GM23338 (cell line): ENCODE measurements around the gene B4GALT4. TPM values are rescaled to one million over a fixed set of nuclear protein-coding genes. Genes with fewer than 3 reads are reported as not detected.
"Not testable (repeated sequence)": the region's sequence is repeated elsewhere in the genome, so short reads cannot be mapped to it uniquely, and the experiment has no call there.

ENCODE experiments used
- ATAC-seq: fragments of 200-7000 bp; cut with Tn5 transposase; 3 replicates; pipeline ENCODE4 v1.9.1; 2020
- DNase-seq: peaks from one replicate; pipeline ENCODE4 v3.0.0-alpha.2; 2015; ENCODE audit warnings: low spot score
- H2AFZ ChIP-seq: fragments of 200-600 bp; sonication (generic); 2 replicates; pipeline ENCODE4 v1.8.0; 2016; ENCODE audit warnings: antibody characterized with exemption, mild to moderate bottlenecking, moderate library complexity
- H3F3A ChIP-seq: fragments of 200-600 bp; sonication (generic); replicated peaks from 2 replicates; pipeline ENCODE4 v1.8.0; 2017; ENCODE audit warnings: antibody characterized with exemption, mixed run types, low read depth
- H3K27ac ChIP-seq: fragments of 200-600 bp; sonication (generic); 2 replicates; pipeline ENCODE4 v1.6.1; 2016; ENCODE audit warnings: low read depth
- H3K27me3 ChIP-seq: fragments of 200-600 bp; sonication (generic); 2 replicates; pipeline ENCODE4 v1.8.0; 2016; ENCODE audit warnings: mild to moderate bottlenecking, mixed run types, moderate library complexity; ENCODE audit not compliant: insufficient read depth
- H3K36me3 ChIP-seq: fragments of 200-600 bp; sonication (generic); 2 replicates; pipeline ENCODE4 v1.8.0; 2016; ENCODE audit warnings: mild to moderate bottlenecking; ENCODE audit not compliant: insufficient read depth
- H3K4me1 ChIP-seq: fragments of 200-600 bp; sonication (generic); 2 replicates; pipeline ENCODE4 v1.8.0; 2016; ENCODE audit warnings: mild to moderate bottlenecking, moderate library complexity; ENCODE audit not compliant: insufficient read depth
- H3K4me2 ChIP-seq: fragments of 200-600 bp; sonication (generic); 2 replicates; pipeline ENCODE4 v1.7.1; 2017; ENCODE audit warnings: mixed run types
- H3K4me3 ChIP-seq: fragments of 200-600 bp; sonication (generic); 2 replicates; pipeline ENCODE4 v1.6.1; 2016; ENCODE audit warnings: mixed run types
- H3K79me2 ChIP-seq: fragments of 200-600 bp; sonication (generic); replicated peaks from 2 replicates; pipeline ENCODE4 v1.8.0; 2017; ENCODE audit warnings: mild to moderate bottlenecking; ENCODE audit not compliant: insufficient read depth
- H3K9me2 ChIP-seq: fragments of 200-600 bp; sonication (generic); 2 replicates; pipeline ENCODE4 v1.8.0; 2017; ENCODE audit not compliant: insufficient read depth
- H4K20me1 ChIP-seq: fragments of 200-600 bp; sonication (generic); replicated peaks from 2 replicates; pipeline ENCODE4 v1.8.0; 2017; ENCODE audit warnings: mild to moderate bottlenecking; ENCODE audit not compliant: insufficient read depth
- H3K27ac Mint-ChIP-seq: 2 replicates; pipeline ENCODE4 v1.8.0; 2020; ENCODE audit warnings: inconsistent platforms, mild to moderate bottlenecking, moderate library complexity, mixed read lengths
- H3K27me3 Mint-ChIP-seq: 3 replicates; pipeline ENCODE4 v1.8.0; 2022; ENCODE audit warnings: low read depth, mild to moderate bottlenecking, moderate library complexity, mixed read lengths, inconsistent platforms; ENCODE audit not compliant: insufficient read depth, poor library complexity
- H3K36me3 Mint-ChIP-seq: 3 replicates; pipeline ENCODE4 v1.8.0; 2021; ENCODE audit warnings: low read depth, mild to moderate bottlenecking, inconsistent platforms, moderate library complexity, mixed read lengths
- H3K4me1 Mint-ChIP-seq: 3 replicates; pipeline ENCODE4 v1.8.0; 2020; ENCODE audit warnings: mild to moderate bottlenecking, inconsistent platforms, mixed read lengths
- H3K4me3 Mint-ChIP-seq: 3 replicates; pipeline ENCODE4 v1.8.0; 2021; ENCODE audit warnings: moderate library complexity, mild to moderate bottlenecking, inconsistent platforms, mixed read lengths
- H3K9me3 Mint-ChIP-seq: 3 replicates; pipeline ENCODE4 v1.8.0; 2020; ENCODE audit warnings: moderate library complexity, mild to moderate bottlenecking, inconsistent platforms, mixed read lengths
- ETS1 ChIP-seq: IDR thresholded peaks from 2 replicates; pipeline ENCODE4 v1.6.1; 2016; ENCODE audit warnings: antibody characterized with exemption
- EZH2phosphoT487 ChIP-seq: fragments of 200-600 bp; sonication (generic); IDR thresholded peaks from one replicate; pipeline ENCODE4 v1.8.1; 2018; ENCODE audit warnings: antibody characterized with exemption; ENCODE audit not compliant: unreplicated experiment
- NANOG ChIP-seq: IDR thresholded peaks from 2 replicates; pipeline ENCODE4 v1.6.1; 2016; ENCODE audit warnings: antibody characterized with exemption, borderline replicate concordance
- POLR2AphosphoS5 ChIP-seq: IDR thresholded peaks from 2 replicates; pipeline ENCODE4 v1.6.1; 2016; ENCODE audit warnings: antibody characterized with exemption, low read depth
- STAT1 ChIP-seq: IDR thresholded peaks from one replicate; pipeline ENCODE4 v1.6.1; 2016; ENCODE audit warnings: antibody characterized with exemption; ENCODE audit not compliant: unreplicated experiment
- polyA plus RNA-seq: library from polyadenylated mRNA; unstranded; fragments of >200 nt; fragmentation: Nextera tagmentation; extraction: Ambion mirVana; gene quantifications from 2 replicates; pipeline ENCODE4 v1.2.1, GENCODE V29; 2016
- total RNA-seq: library from RNA; depleted of rRNA; stranded (reverse); fragments of >200 nt; shearing (Covaris generic); gene quantifications from 2 replicates; pipeline ENCODE4 v1.2.3, GENCODE V29; 2014

Gene B4GALT4
- total and polyA plus RNA-seq, 2 experiments from 2014 or later, result 38.3 to 45.3 TPM

DNA sequence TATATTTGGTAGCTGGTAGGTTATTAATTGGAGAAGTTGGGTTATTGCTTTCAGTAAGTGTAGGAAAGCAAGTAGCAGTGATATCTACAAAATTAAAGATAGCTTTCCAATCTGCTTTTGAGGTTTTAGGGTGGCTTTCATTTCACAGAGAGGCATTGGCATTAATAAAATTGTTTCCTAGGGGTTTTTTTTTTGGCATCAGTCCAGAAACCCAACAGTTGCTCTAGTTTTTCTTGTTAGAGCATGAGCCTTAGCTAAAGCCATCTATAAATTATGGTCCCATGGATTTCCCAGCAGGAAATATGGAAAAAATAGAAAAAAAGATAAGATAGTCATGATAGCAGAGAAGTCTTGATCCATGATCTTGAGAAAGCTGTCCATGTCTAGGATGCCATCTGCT lies 3.0 kb upstream of the B4GALT4 start:
- peaks cover 33% of the 10 kb centered on the region for H3K9me3 Mint-ChIP-seq
- peaks cover 16% of the 10 kb centered on the region for H3K4me1 ChIP-seq
- peaks cover 10% of the 10 kb centered on the region for H3K27me3 Mint-ChIP-seq
- peaks cover 18% of the 10 kb centered on the region for H3K79me2 ChIP-seq
- H3K4me3 ChIP-seq, result no peak overlapping the region
- no peak overlapping the region for H3K4me2 ChIP-seq
- H3F3A ChIP-seq, result no peaks in the 10 kb centered on the region
- TF ChIP-seq ETS1, result no peak
- H3K36me3 ChIP-seq, result peaks cover 4% of the 10 kb centered on the region; the same call in 1 of the 2 replicates
- H4K20me1 ChIP-seq, result 0 out of 2 replicates have a peak, but pooled peaks cover 2% of the 10 kb centered on the region
- H3K4me3 Mint-ChIP-seq, result no peak overlapping the region
- H3K27me3 ChIP-seq, result no peaks in the 10 kb centered on the region
- peaks cover 8% of the 10 kb centered on the region for H3K4me1 Mint-ChIP-seq
- H3K9me2 ChIP-seq, result 0 out of 2 replicates have a peak, but pooled peaks cover 5% of the 10 kb centered on the region
- no peak overlapping the region for H3K27ac Mint-ChIP-seq
- DNase-seq (no peak), ATAC-seq (no peak)
- no peak overlapping the region for H2AFZ ChIP-seq
- H3K36me3 Mint-ChIP-seq, result peaks cover 14% of the 10 kb centered on the region; the same call in 2 of the 3 replicates
- H3K27ac ChIP-seq, result no peak overlapping the region

DNA sequence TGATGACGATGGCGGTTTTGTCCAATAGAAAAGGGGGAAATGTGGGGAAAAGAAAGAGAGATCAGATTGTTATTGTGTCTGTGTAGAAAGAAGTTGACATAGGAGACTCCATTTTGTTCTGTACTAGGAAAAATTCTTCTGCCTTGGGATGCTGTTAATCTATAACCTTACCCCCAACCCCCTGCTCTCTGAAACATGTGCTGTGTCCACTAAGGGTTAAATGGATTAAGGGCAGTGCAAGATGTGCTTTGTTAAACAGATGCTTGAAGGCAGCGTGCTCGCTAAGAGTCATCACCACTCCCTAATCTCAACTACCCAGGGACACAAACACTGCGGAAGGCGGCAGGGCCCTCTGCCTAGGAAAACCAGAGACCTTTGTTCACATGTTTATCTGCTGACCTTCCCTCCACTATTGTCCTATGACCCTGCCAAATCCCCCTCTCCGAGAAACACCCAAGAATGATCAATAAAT lies 2.4 kb upstream of the B4GALT4 start:
- Mint-ChIP-seq H3K36me3 (peaks cover 14% of the 10 kb centered on the region; the same call in 2 of the 3 replicates), H3K9me3 (peaks cover 27% of the 10 kb centered on the region), H3K27me3 (peaks cover 10% of the 10 kb centered on the region)
- H3K27me3 ChIP-seq, H3K9me2 ChIP-seq, H3K27ac ChIP-seq, H3K4me1 Mint-ChIP-seq, H4K20me1 ChIP-seq, H3K4me3 ChIP-seq, H3K4me3 Mint-ChIP-seq, H2AFZ ChIP-seq, H3F3A ChIP-seq, ATAC-seq, DNase-seq, H3K36me3 ChIP-seq, H3K4me2 ChIP-seq, H3K27ac Mint-ChIP-seq: not testable (repeated sequence)
- H3K79me2 ChIP-seq, result peaks cover 24% of the 10 kb centered on the region
- H3K4me1 ChIP-seq, result peaks cover 17% of the 10 kb centered on the region

GRCh38 chr3:119242387-119243057 lies 1.8 kb upstream of the B4GALT4 start:
- not testable (repeated sequence) for H3K9me2 ChIP-seq, H3K27ac Mint-ChIP-seq, ATAC-seq, DNase-seq, H3K4me2 ChIP-seq, H3K4me3 ChIP-seq, H3K4me1 Mint-ChIP-seq, H3K36me3 Mint-ChIP-seq, H3K4me3 Mint-ChIP-seq, H2AFZ ChIP-seq, H3K36me3 ChIP-seq, H4K20me1 ChIP-seq, H3F3A ChIP-seq, H3K27me3 ChIP-seq, H3K27ac ChIP-seq
- Histone ChIP-seq H3K79me2 (peaks cover 29% of the 10 kb centered on the region), H3K4me1 (peaks cover 17% of the 10 kb centered on the region)
- H3K9me3 Mint-ChIP-seq, result peaks cover 22% of the 10 kb centered on the region
- H3K27me3 Mint-ChIP-seq, result peaks cover 10% of the 10 kb centered on the region

DNA sequence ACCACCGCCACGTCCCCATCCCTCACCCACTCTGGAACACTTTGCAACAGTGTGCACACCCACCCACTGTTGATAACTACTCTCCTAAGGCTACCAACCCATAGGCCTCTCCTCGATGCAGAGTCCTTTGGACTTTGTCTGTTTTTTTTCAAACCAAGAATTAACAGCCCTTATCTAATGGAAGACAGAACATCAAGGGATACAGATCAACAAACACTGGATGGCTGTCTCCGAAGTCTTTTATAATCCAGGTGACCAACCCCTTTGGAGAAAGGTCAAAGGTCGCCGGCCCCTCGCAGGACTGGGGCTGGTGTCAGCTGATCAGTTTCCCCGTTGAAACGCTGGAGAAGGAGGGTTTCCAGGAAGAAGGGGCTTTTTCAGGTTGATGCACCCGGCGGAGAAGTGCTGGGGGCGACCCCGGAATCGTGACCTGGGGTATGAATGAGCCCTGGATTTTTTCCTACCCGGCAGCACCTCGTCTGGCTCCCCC lies 532 bp downstream of the B4GALT4 start:
- H3K27ac Mint-ChIP-seq, result peak overlapping the region; percentile 19; the same call in 1 of the 2 replicates
- peaks cover 13% of the 10 kb centered on the region; the same call in 2 of the 3 replicates for H3K9me3 Mint-ChIP-seq
- Histone ChIP-seq H3F3A (no peaks in the 10 kb centered on the region; the same call in 1 of the 2 replicates), H3K27ac (no peak overlapping the region), H4K20me1 (peaks cover 3% of the 10 kb centered on the region; the same call in 1 of the 2 replicates), H3K9me2 (0 out of 2 replicates have a peak, but pooled peaks cover 4% of the 10 kb centered on the region), H3K27me3 (no peaks in the 10 kb centered on the region), H3K79me2 (peaks cover 51% of the 10 kb centered on the region), H3K36me3 (peaks cover 15% of the 10 kb centered on the region), H3K4me3 (peak overlapping the region; percentile 76), H2AFZ (0 out of 2 replicates have a peak overlapping the region, but pooled peaks have one; percentile 70), H3K4me1 (peaks cover 17% of the 10 kb centered on the region), H3K4me2 (peak overlapping the region; percentile 99)
- DNase-seq (peak; percentile 57), ATAC-seq (peak; percentile 14)
- H3K4me1 Mint-ChIP-seq, result peaks cover 8% of the 10 kb centered on the region
- H3K36me3 Mint-ChIP-seq, result peaks cover 27% of the 10 kb centered on the region; the same call in 2 of the 3 replicates
- H3K27me3 Mint-ChIP-seq, result peaks cover 7% of the 10 kb centered on the region
- TF ChIP-seq NANOG (no peak), POLR2AphosphoS5 (no peak), EZH2phosphoT487 (no peak), STAT1 (no peak), ETS1 (no peak; the same call in 1 of the 2 replicates)
- H3K4me3 Mint-ChIP-seq, result peak overlapping the region; percentile 80
